DMS 273 (cell line): ENCODE data around the gene DNTTIP2.

ENCODE experiments used
- DNase-seq: peaks from one replicate; lab custom pipeline; 2025; ENCODE audit not compliant: unreplicated experiment; lab: John Stamatoyannopoulos, UW

The DNTTIP2 gene

GRCh38 chr1:93816970-93817678 is 61.9 kb downstream of the DNTTIP2 start:
- peak; percentile 50 for DNase-seq
